ENCODE data around the gene LCK.

GRCh38 chr1:32257227-32257508, 6.1 kb downstream of the LCK start:
- TF ChIP-seq ZFP3 (CRISPR knock-in tag; IDR thresholded peaks at IDR 0.05): no peak
- TF ChIP-seq POU6F1 (CRISPR knock-in tag; IDR thresholded peaks at IDR 0.05; ENCODE audit: borderline replicate concordance, low read depth): no peak
- no peak for TF ChIP-seq ZNF565 (CRISPR knock-in tag; conservative IDR thresholded peaks at IDR 0.05; ENCODE audit: low read depth)

All from SK-N-SH treated with all-trans-retinoic acid at 6 μM for 48 hours (cell line).